LNCAP (cell line): ENCODE measurements around the gene TTC31.

ENCODE experiments used
- TF ChIP-seq, protein P1 (sequence below): fragments of 450-650 bp; IDR thresholded peaks from 2 replicates; pipeline ENCODE4 v1.5.1; 2017; ENCODE audit warnings: mild to moderate bottlenecking

The TTC31 gene

GRCh38 chr2:74511104-74511989 is 28.5 kb downstream of the TTC31 start:
- TF ChIP-seq, protein P1, sequence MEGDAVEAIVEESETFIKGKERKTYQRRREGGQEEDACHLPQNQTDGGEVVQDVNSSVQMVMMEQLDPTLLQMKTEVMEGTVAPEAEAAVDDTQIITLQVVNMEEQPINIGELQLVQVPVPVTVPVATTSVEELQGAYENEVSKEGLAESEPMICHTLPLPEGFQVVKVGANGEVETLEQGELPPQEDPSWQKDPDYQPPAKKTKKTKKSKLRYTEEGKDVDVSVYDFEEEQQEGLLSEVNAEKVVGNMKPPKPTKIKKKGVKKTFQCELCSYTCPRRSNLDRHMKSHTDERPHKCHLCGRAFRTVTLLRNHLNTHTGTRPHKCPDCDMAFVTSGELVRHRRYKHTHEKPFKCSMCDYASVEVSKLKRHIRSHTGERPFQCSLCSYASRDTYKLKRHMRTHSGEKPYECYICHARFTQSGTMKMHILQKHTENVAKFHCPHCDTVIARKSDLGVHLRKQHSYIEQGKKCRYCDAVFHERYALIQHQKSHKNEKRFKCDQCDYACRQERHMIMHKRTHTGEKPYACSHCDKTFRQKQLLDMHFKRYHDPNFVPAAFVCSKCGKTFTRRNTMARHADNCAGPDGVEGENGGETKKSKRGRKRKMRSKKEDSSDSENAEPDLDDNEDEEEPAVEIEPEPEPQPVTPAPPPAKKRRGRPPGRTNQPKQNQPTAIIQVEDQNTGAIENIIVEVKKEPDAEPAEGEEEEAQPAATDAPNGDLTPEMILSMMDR, result no peak

- TF ChIP-seq, protein P1, result no peak
Observed at GRCh38 chr2:74512744-74513604, 30.1 kb downstream of the TTC31 start.

DNA sequence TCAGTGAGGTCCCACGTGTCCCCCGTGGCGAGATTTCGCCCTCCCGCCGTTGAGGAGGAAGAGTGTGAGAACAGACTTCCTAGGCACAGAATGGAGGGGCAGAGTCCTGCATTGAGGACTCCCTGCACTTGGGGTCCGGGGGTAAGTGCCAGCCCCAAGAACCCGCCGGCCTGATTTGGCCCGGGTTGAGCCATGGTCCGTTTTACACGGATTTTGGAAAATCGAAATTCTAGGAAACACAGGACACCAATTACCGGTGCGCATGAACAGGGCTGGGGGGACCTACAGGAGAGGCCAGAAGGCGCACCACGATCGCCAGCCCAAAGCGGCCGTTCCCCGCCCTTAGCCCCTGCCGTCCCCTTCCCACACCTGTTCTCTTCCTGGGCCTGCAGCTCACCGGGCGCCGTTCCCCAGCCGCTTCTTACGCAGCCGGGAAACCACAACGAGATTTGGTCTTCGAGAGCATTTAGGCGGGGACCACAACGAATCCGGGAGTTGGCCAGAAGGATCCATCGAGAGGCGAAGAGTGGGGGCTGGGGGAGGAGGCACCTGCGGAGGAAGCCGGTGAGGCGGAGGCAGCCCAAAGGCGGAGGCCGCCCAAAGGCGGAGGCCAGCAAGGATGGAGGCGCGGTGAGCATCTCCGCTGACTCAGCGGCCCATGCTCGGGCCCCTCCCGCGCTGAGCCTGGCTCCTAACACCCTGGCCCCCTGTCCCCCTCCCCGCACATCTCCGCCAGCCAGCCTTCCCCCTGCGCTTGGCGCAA is 30.9 kb downstream of the TTC31 start:
- TF ChIP-seq, protein P1, result no peak

DNA sequence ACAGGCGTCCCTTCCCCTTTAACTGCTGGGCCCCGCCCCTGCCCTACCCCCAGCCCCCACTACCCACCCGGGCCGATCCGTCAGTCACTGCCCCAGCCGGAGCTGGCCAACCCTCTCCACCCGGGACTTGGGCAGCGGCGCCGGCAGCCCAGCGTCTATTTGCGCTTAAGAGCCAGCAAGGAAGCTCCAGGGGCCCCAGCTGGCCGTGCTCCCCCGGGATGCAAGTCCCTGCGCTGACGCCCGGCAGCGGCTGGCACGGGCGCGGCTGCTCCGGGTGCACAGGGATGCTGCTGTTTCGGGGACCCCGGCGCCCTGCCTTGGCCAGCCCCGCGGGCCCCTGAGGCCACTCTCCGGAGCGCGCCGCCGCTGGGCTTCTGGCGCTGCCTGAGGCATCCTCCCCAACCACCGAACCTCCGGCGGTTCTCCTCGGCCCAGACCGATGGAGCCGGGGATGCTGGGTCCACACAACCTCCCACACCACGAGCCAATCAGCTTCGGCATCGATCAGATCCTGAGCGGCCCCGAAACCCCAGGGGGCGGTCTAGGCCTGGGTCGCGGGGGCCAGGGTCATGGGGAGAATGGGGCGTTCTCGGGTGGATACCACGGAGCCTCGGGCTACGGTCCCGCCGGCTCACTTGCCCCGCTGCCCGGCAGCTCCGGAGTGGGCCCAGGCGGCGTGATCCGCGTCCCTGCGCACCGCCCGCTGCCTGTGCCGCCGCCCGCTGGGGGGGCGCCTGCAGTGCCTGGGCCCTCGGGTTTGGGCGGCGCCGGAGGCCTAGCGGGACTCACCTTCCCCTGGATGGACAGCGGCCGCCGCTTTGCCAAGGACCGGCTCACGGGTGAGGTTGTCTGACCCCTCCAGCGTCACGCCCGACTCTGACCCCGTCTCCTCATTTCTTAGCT is 31.7 kb downstream of the TTC31 start, which contains the start of gene TLX2:
Gene TLX2, plus strand, starts transcription at position 83 of the 903 bp plus-strand sequence. Its CDS starts 357 bp downstream, at position 440.
- TF ChIP-seq, protein P1, result no peak

DNA sequence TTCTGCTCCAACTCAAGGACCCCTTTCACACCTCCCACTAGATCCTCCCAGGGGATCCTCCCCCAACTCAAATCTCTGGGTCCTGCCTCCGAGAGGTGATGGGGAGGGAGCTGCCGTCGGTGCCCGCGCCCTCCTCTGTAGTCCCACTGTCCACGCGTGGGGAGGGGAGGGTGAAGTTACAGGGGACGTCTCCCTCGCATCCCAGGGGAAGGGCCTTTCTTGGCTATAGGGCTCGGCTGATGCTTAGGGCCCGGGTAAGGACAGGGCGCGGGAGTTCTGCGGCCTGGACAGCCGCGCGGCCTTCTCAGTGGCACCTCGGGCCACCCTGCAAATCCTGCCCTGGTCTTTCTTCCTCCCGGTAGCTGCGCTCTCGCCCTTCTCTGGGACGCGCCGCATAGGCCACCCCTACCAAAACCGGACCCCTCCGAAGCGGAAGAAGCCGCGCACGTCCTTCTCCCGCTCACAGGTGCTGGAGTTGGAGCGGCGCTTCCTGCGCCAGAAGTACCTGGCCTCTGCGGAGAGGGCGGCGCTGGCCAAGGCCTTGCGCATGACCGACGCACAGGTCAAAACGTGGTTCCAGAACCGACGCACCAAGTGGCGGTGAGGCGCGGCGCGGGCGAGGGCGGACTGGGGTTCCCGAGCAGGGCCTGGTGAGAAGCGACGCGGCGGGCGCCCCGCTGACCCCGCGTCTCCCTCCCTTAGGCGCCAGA is 32.5 kb downstream of the TTC31 start:
- TF ChIP-seq, protein P1, result no peak

- TF ChIP-seq, protein P1, result no peak
Observed at GRCh38 chr2:74515981-74516633, 33.2 kb downstream of the TTC31 start.
